Activated CD8-positive, alpha-beta memory T cell treated with anti-CD3 and anti-CD28 coated beads for 36 hours (primary cell): ENCODE data around the gene ZNHIT1. TPM values are rescaled to one million over a fixed set of nuclear protein-coding genes. Genes with fewer than 3 reads are reported as not detected.
"Not testable (repeated sequence)": the region's sequence is repeated elsewhere in the genome, so short reads cannot be mapped to it uniquely, and the experiment has no call there.

ENCODE experiments used
- CTCF ChIA-PET: fragments of 350-600 bp; sonication (Branson Sonifier 250); formaldehyde crosslinking; loops from one replicate; lab custom pipeline; 2021; ENCODE audit warnings: antibody characterized with exemption; lab: Charles Lee
- POLR2A ChIA-PET: fragments of 350-600 bp; sonication (Branson Sonifier 250); formaldehyde crosslinking; loops from one replicate; lab custom pipeline; 2021; ENCODE audit warnings: antibody characterized with exemption; lab: Charles Lee
- total RNA-seq, 2 experiments: library from RNA; stranded (reverse); gene quantifications; one replicate each; pipeline ENCODE4 v1.2.3, GENCODE V29; 2021

Gene ZNHIT1
- total RNA-seq, 2 experiments from 2014 or later = 46.7 to 52.7 TPM

DNA sequence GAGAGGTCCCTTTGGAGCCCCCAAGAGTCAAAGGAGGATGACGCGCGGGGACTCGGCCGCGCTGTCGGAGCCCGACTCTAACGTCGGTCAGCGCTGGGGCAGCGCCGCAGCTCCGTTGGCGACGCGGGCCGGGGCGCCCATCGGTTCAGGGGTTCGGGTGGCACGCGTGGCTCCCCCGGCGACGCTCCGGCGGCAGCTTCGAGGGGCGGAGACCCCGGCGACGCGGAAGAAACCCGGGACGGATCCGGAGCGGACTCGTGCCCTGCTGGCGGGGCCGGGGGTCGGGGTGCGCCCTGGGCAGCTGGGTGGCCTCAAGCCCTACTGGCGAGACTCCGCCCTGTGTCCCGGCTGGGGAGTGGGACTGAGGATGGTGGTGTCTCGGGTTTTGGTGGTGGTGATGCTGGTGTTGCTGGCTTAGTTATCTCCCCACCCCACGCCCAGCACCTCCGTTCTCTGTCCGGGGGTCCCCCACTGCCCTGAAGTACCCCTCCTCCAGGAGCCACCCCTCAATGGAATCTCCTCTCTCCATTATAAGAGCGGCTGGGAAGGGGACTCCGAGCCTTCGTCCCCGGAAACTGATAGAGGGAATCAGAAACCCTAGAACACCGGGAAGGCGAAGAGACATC, 37.7 kb upstream of the ZNHIT1 start, which contains the start of gene NAT16:
Gene NAT16 (minus strand): TSS at position 164 of the 626 bp plus-strand sequence. CDS start 5,486 bp downstream, outside the sequence.
- ChIA-PET CTCF (no interaction called here), POLR2A (no interaction called here)

GRCh38 chr7:101185258-101185839, 32.6 kb upstream of the ZNHIT1 start:
- ChIA-PET CTCF (interaction anchor here (1.5 kb wide), 1 partner anchor 10 kb away, joined by 3 read pairs; no protein-coding TSS in a partner anchor), POLR2A (no interaction called here)

GRCh38 chr7:101186194-101186593, 31.8 kb upstream of the ZNHIT1 start:
- ChIA-PET CTCF (interaction anchor here (0.6 to 1.5 kb wide), 3 partner anchors 9 to 44 kb away, joined by 3 to 4 read pairs (median 4); no protein-coding TSS in a partner anchor), POLR2A (interaction anchor here (0.7 kb wide), 1 partner anchor 21 kb away, joined by 13 read pairs; no protein-coding TSS in a partner anchor)

DNA sequence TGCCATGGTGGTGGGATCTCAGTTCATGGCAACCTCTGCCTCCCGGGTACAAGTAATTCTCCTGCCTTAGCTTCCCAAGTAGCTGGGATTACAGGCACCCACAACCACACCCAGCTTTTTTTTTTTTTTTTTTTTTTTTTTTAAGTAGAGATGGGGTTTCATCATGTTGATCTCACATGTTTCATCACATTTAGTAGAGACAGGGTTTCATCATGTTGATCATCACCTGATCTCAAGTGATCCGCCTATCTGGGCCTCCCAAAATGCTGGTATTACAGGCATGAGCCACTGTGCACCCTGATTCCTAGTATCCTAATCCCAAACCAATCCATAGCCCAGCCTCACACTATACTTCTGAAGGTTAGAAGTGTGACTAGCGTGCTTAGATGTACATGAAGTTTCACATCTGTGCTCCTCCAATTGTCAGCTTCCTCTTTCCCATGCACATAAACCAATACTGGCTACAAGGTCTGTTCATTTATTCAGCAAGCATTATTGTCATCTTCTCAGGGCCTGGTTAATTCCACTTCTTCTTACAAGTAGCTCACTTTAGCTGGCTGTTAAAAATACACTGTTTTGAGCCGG, 31.0 kb upstream of the ZNHIT1 start:
- CTCF ChIA-PET = interaction anchor here (0.8 to 1.4 kb wide), 2 partner anchors 9 to 46 kb away, joined by 3 to 4 read pairs; no protein-coding TSS in a partner anchor
- POLR2A ChIA-PET = interaction anchor here (0.7 kb wide), 1 partner anchor 20 kb away, joined by 13 read pairs; no protein-coding TSS in a partner anchor

DNA sequence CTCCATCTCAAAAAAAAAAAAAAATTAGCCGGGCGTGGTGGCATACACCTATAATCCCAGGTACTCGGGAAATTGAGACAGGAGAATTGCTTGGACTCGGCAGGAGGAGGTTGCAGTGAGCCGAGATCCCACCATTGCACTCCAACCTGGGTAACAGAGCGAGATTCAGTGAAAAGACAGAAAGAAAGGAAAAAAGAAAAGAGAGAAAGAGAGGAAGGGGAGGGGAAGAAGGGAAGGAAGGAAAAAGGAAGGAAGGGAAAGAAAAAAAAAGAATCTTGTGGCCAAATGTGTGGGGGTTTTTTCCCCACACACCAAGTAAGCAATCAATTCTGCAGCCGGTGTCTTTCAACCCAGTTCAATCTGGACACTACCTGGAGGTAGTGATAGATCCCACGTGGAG, 28.9 kb upstream of the ZNHIT1 start:
- POLR2A ChIA-PET = no interaction called here
- CTCF ChIA-PET = interaction anchor here (0.6 to 1.2 kb wide), 2 partner anchors 94 to 185 kb away, joined by 3 read pairs; no protein-coding TSS in a partner anchor

- ChIA-PET POLR2A (no interaction called here), CTCF (interaction anchor here (1.2 to 6.1 kb wide), 2 partner anchors 48 to 52 kb away, joined by 4 to 70 read pairs; no protein-coding TSS in a partner anchor)
Observed at GRCh38 chr7:101195884-101196283, 22.1 kb upstream of the ZNHIT1 start.

- CTCF ChIA-PET = no interaction called here
- POLR2A ChIA-PET = no interaction called here
Observed at GRCh38 chr7:101197991-101198390, 20.0 kb upstream of the ZNHIT1 start.

GRCh38 chr7:101198476-101198875, 19.5 kb upstream of the ZNHIT1 start:
- CTCF ChIA-PET = no interaction called here

GRCh38 chr7:101199522-101199921, 18.4 kb upstream of the ZNHIT1 start:
- POLR2A ChIA-PET = not testable (repeated sequence)

More at GRCh38 chr7:101198476-101198875, 19.5 kb upstream of the ZNHIT1 start:
- POLR2A ChIA-PET = no interaction called here

GRCh38 chr7:101200504-101200861, 17.5 kb upstream of the ZNHIT1 start:
- ChIA-PET CTCF (no interaction called here), POLR2A (interaction anchor here (0.6 kb wide), 1 partner anchor 56 kb away, joined by 7 read pairs; no protein-coding TSS in a partner anchor)

More at GRCh38 chr7:101199522-101199921, 18.4 kb upstream of the ZNHIT1 start:
- CTCF ChIA-PET = interaction anchor here (0.7 kb wide), 1 partner anchor 22 kb away, joined by 7 read pairs; no protein-coding TSS in a partner anchor

DNA sequence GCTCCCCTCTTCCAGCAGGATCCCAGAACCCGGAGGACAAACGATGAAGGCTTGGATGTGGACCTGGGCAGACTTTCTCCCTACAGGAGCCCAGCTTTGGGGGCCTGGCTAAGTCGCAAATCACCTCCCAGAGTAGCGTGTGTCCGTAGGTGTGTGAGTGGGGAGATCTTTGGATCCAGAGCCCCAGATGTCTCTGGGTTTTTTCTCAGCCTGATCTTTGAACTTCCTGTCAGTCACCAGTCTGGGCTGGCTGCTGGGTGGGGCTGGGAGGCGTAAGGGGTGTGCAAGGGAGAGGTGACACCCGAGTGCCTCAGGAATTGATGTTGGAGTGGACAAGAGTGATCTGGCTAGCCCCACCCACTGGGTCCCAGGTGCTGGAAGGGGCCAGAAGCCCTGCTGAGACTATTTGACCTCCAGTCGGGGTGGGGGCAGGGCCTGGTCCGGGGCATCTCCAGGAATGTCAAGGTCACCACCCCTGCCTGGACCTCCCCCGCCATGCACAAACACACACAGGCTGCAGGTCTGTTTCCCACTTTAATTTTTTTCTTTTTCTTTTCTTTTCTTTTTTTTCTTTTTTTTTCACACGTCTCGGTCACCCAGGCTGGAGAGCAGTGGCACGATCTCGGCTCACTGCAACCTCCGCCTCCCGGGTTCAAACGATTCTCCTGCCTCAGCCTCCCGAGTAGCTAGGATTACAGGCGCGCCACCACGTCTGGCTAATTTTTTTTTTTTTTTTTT, 16.9 kb upstream of the ZNHIT1 start, which contains the start of gene MOGAT3:
Gene MOGAT3 (minus strand): TSS at position 175 of the 738 bp plus-strand sequence. CDS start 182 bp downstream, outside the sequence.
- CTCF ChIA-PET = interaction anchor here (1.2 to 1.4 kb wide), 2 partner anchors 16 to 83 kb away, joined by 3 to 5 read pairs; partner anchors contain the start of genes PLOD3 and ZNHIT1
- POLR2A ChIA-PET = no interaction called here

DNA sequence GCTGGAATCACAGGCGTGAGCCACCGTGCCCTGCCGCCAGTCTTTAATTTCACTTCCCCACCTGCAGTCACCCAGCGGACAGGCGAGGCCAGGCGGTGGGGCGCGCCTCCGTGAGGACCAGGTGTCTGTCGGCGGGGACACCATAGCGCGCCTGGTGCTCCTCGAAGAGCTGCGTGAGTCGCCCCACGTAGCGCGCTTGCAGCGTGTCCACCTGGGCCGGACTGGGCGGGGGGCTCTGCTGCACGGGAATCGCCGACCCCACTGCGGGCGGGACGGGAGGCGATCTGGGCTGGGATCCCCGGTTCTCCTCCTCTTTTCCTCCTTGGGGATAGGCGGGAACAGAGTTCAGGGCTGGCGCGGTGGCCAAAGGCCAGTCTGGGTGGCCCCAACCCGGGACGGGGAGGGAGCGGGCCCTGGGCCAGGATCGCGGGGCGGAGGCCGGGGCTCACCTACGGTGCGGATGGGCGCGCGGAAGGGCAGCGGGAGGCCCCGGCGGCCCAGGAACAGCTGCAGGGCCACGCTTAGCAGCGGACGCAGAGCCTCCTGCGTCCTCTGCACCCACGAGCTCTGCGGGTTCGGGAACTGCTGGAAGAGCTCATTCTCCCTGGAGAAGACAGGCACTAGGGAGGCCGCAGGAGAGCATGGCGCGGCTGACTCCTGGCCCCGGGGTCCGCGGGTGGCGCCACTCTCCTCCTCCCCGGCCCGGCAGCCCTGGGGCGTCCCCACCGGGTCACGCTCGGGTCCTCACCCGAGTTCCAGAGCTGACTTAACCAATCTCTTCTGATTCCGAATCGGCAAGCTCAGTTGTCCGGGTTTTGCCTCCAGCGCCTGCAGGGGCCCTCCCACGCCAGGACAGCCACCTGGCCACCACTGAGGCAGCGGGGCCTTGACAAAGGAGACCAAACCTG, 16.0 kb upstream of the ZNHIT1 start:
- ChIA-PET CTCF (interaction anchor here (1.2 to 1.4 kb wide), 2 partner anchors 15 to 82 kb away, joined by 3 to 5 read pairs; partner anchors contain the start of genes PLOD3 and ZNHIT1), POLR2A (interaction anchor here (0.5 to 0.6 kb wide), 2 partner anchors 18 to 311 kb away, joined by 4 to 5 read pairs; no protein-coding TSS in a partner anchor)

DNA sequence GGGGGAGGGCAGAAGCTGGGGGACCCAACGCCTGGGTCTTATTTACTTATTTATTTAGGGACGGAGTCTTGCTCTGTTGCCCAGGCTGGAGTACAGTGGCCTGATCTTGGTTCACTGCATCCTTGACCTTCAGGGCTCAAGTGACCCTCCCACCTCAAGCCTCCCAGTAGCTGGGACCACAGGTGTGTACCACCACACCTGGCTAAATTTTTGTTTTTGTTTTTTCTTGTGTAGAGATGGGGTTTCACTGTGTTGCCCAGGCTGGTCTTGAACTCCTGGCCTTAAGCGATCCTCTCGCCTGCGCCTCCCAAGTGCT, 15.4 kb upstream of the ZNHIT1 start:
- POLR2A ChIA-PET = interaction anchor here (0.5 to 0.6 kb wide), 2 partner anchors 17 to 311 kb away, joined by 4 to 5 read pairs; no protein-coding TSS in a partner anchor
- CTCF ChIA-PET = interaction anchor here (1.2 to 1.4 kb wide), 2 partner anchors 15 to 81 kb away, joined by 3 to 5 read pairs; partner anchors contain the start of genes PLOD3 and ZNHIT1

GRCh38 chr7:101203740-101204738, 13.9 kb upstream of the ZNHIT1 start:
- CTCF ChIA-PET = interaction anchor here (2.1 kb wide), 1 partner anchor 11 kb away, joined by 6 read pairs; no protein-coding TSS in a partner anchor

DNA sequence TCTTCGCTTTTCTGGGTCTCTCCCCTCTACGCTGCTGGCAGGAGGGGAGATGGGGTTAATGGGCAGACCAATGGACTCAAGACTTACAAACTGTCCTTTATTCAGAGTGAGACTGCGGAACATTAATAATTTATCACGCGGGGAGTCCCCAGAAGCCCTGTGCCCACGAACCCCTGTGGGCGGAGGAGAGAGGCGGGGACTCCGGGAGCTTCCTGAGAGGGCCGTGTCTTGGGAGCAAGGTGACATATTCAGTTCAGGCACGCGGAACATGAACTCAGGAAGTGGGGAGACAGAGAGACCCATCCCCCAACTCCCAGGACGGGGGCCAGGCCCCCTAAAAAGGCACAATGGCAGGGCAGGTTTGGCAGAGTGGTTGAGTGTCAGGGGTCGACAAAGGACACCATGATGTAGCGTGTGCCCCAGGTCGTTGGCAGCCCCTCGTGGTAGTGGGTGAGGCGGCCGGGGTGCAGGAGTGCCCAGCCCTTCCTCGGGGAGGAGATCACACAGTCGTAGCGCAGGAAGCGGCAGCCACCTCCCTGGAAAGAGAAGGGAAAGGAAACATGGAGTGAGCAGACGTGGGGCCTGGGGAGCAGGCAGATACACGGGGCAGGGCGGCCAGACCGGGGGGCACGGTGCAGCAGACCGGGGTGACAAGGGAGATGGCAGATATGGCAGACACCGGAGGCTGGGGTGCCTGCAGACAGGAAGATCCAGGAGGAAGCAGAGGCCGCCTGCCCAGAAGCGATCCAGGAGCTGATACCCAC, 11.9 kb upstream of the ZNHIT1 start:
- POLR2A ChIA-PET = interaction anchor here (0.6 kb wide), 1 partner anchor 40 kb away, joined by 3 read pairs; no protein-coding TSS in a partner anchor
- CTCF ChIA-PET = no interaction called here

More at GRCh38 chr7:101203740-101204738, 13.9 kb upstream of the ZNHIT1 start:
- POLR2A ChIA-PET = not testable (repeated sequence)
